ENCODE data around the gene FBXW8.

FBXW8 gene

DNA sequence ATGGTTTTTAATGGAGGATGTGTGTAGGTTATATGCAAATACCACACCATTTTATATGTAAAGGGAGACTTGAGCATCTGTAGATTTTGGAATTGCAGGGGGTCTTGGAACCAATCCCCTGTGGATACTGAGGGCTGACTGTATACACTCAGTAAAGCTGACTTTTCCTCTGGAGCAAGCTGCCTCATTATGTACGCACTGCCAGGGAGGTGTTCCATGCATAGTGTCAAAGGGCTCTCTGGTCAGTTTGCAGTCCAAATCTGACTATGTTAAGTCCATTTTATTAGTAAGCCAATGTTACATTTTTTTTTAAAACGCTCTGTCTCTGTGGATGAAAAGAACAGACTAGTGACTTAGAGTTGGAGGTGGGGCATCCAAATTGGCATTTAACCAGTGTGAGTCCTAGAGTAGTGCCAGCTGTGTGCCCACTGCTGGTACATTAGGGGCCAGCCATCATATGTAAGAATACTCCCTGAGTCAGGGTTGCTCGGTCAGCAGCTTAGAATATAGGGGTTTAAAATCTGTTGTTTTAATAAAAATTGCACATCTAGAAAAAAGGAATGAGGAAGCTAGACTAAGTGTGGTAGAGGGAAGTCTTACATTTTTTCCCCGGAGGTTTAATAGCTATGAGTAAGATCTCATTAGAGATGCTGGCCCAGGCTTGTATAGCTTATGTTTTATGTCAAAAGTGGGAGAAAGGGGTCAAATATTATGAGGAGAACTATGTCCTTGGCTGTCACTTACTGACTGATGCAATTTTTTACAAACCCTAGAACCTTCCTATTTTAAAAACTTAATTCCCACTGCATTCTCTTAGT is 101.4 kb downstream of the FBXW8 start:
- Histone ChIP-seq H3K9me3 (replicated peaks; ENCODE audit: insufficient read depth, low read length) (no peaks in the 10 kb centered on the region), H3K9ac (ENCODE audit: low read length) (no peak overlapping the region), H3K4me2 (ENCODE audit: low read depth, low read length) (no peak overlapping the region), H3K27ac (ENCODE audit: low read length) (no peak overlapping the region), H3K79me2 (ENCODE audit: low read length) (no peaks in the 10 kb centered on the region), H4K20me1 (ENCODE audit: insufficient read depth, low read length) (no peaks in the 10 kb centered on the region), H3K9me2 (replicated peaks; ENCODE audit: insufficient read depth, low read length) (no peaks in the 10 kb centered on the region), H3K27me3 (replicated peaks; ENCODE audit: insufficient read depth, low read length) (no peaks in the 10 kb centered on the region), H3K36me3 (replicated peaks; ENCODE audit: insufficient read depth, low read length) (no peaks in the 10 kb centered on the region), H2AFZ (ENCODE audit: low read length) (no peak overlapping the region), H3K4me1 (ENCODE audit: low read length) (no peaks in the 10 kb centered on the region), H3K4me3 (ENCODE audit: low read length) (no peak overlapping the region), H3F3A (ENCODE audit: insufficient read depth, low read length) (no peaks in the 10 kb centered on the region)
- DNase-seq = no peak
- TF ChIP-seq EZH2 (optimal IDR thresholded peaks at IDR 0.05; ENCODE audit: low read depth, low read length) (no peak), EZH2phosphoT487 (IDR thresholded peaks at IDR 0.05; ENCODE audit: low read length) (no peak)
- TF ChIP-seq, protein P1, sequence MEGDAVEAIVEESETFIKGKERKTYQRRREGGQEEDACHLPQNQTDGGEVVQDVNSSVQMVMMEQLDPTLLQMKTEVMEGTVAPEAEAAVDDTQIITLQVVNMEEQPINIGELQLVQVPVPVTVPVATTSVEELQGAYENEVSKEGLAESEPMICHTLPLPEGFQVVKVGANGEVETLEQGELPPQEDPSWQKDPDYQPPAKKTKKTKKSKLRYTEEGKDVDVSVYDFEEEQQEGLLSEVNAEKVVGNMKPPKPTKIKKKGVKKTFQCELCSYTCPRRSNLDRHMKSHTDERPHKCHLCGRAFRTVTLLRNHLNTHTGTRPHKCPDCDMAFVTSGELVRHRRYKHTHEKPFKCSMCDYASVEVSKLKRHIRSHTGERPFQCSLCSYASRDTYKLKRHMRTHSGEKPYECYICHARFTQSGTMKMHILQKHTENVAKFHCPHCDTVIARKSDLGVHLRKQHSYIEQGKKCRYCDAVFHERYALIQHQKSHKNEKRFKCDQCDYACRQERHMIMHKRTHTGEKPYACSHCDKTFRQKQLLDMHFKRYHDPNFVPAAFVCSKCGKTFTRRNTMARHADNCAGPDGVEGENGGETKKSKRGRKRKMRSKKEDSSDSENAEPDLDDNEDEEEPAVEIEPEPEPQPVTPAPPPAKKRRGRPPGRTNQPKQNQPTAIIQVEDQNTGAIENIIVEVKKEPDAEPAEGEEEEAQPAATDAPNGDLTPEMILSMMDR (IDR thresholded peaks at IDR 0.05; ENCODE audit: low read length) = no peak

DNA sequence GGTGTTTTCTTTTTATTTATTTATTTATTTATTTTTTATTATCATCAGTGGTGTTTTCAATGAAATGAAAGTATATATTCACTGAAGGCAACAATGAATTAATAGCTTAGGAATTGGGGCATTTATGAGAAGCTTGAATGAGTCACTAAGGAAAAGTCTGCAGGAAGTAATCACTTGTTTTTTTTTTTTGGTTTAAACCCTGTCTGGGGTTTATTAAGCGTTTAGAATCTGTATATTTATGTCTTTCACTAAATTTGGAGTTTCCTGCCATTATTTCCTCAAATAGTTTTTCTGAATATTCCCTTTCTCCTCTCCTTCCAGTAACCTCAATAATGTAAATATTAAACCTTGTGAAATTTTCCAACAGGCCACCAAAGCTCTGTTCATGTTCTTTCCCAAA is 103.0 kb downstream of the FBXW8 start:
- no peaks in the 10 kb centered on the region for H3K27me3 ChIP-seq (replicated peaks; ENCODE audit: insufficient read depth, low read length)
- H3K36me3 ChIP-seq (replicated peaks; ENCODE audit: insufficient read depth, low read length) = no peaks in the 10 kb centered on the region
- H3K4me2 ChIP-seq (ENCODE audit: low read depth, low read length) = no peak overlapping the region
- H3K9me2 ChIP-seq (replicated peaks; ENCODE audit: insufficient read depth, low read length) = no peaks in the 10 kb centered on the region
- no peak overlapping the region for H3K27ac ChIP-seq (ENCODE audit: low read length)
- no peaks in the 10 kb centered on the region for H3K9me3 ChIP-seq (replicated peaks; ENCODE audit: insufficient read depth, low read length)
- H4K20me1 ChIP-seq (ENCODE audit: insufficient read depth, low read length) = no peaks in the 10 kb centered on the region
- H2AFZ ChIP-seq (ENCODE audit: low read length) = no peak overlapping the region
- no peaks in the 10 kb centered on the region for H3F3A ChIP-seq (ENCODE audit: insufficient read depth, low read length)
- H3K79me2 ChIP-seq (ENCODE audit: low read length) = no peaks in the 10 kb centered on the region
- no peaks in the 10 kb centered on the region for H3K4me1 ChIP-seq (ENCODE audit: low read length)
- TF ChIP-seq EZH2 (optimal IDR thresholded peaks at IDR 0.05; ENCODE audit: low read depth, low read length) (no peak), EZH2phosphoT487 (IDR thresholded peaks at IDR 0.05; ENCODE audit: low read length) (no peak)
- TF ChIP-seq, protein P1 (IDR thresholded peaks at IDR 0.05; ENCODE audit: low read length) = no peak
- H3K9ac ChIP-seq (ENCODE audit: low read length) = no peak overlapping the region
- no peak overlapping the region for H3K4me3 ChIP-seq (ENCODE audit: low read length)
- no peak for DNase-seq

DNA sequence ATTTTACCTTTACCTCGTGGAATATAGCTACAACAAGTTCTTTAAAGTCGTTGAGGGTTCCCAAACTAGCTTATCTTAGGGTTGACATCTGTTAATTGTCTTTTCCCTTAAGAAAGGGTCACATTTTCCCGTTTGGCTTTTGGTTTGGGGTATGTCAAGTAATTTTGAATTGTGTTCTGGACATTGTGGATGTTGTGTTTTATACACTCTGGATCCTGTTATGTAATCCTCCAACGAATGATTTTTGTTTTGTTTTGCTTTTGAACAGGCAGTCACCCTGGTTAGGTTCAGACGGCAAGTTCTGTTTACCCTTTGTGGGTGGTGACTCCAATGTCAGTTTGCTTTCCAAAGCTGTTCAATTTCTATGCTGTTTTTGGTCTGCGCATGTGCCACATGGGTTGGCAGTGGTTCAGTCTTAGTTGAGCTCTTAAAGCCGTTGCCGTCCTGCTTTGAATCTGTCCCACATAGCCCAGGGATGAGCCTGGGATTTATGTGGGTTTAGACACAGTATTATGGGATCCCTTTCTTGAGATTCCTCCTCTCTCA is 103.7 kb downstream of the FBXW8 start:
- Histone ChIP-seq H4K20me1 (ENCODE audit: insufficient read depth, low read length) (no peaks in the 10 kb centered on the region), H3K9me3 (replicated peaks; ENCODE audit: insufficient read depth, low read length) (no peaks in the 10 kb centered on the region), H3K9me2 (replicated peaks; ENCODE audit: insufficient read depth, low read length) (no peaks in the 10 kb centered on the region), H3K4me3 (ENCODE audit: low read length) (no peak overlapping the region), H2AFZ (ENCODE audit: low read length) (no peak overlapping the region), H3K36me3 (replicated peaks; ENCODE audit: insufficient read depth, low read length) (no peaks in the 10 kb centered on the region), H3K27me3 (replicated peaks; ENCODE audit: insufficient read depth, low read length) (no peaks in the 10 kb centered on the region), H3F3A (ENCODE audit: insufficient read depth, low read length) (no peaks in the 10 kb centered on the region), H3K4me1 (ENCODE audit: low read length) (no peaks in the 10 kb centered on the region), H3K27ac (ENCODE audit: low read length) (no peak overlapping the region), H3K4me2 (ENCODE audit: low read depth, low read length) (no peak overlapping the region), H3K9ac (ENCODE audit: low read length) (no peak overlapping the region), H3K79me2 (ENCODE audit: low read length) (no peaks in the 10 kb centered on the region)
- DNase-seq = no peak
- TF ChIP-seq EZH2 (optimal IDR thresholded peaks at IDR 0.05; ENCODE audit: low read depth, low read length) (no peak), EZH2phosphoT487 (IDR thresholded peaks at IDR 0.05; ENCODE audit: low read length) (no peak)
- TF ChIP-seq, protein P1 (IDR thresholded peaks at IDR 0.05; ENCODE audit: low read length) = no peak

All from MM.1S (cell line).